CD1c-positive myeloid dendritic cell (primary cell): ENCODE data around the gene FADS2.

Experiments used
- DNase-seq: peaks from one replicate; pipeline ENCODE4 v3.0.0-alpha.2; 2016; ENCODE audit errors: extremely low spot score

FADS2 gene

GRCh38 chr11:61846362-61847020 is 18.4 kb downstream of the FADS2 start:
- DNase-seq: no peak

DNA sequence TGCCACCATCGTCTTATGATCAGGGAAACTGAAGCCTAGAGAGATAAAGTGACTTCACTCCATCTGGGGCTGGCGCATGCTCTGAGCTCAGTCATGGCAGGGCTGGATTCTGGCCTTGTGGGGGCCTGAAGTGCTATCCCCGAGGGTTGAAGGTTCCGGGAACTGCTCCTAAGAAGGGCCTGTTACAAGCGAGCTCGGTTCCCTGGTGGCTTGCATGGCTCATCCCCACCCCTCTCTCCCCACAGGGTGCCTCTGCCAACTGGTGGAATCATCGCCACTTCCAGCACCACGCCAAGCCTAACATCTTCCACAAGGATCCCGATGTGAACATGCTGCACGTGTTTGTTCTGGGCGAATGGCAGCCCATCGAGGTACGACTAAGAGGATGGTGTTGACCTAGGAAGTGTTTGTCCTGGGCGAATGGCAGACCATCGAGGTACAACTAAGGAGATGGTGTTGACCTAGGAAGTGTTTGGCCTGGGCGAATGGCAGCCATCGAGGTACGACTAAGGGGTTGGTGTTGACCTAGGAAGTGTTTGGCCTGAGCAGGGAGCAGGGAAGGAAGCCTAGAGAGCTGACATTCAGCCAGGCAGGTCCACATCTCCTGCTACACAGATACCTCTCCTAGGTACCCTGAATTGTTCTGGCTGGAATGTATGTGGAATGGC is 19.9 kb downstream of the FADS2 start:
- no peak for DNase-seq

GRCh38 chr11:61848631-61849030 is 20.5 kb downstream of the FADS2 start:
- DNase-seq: no peak

DNA sequence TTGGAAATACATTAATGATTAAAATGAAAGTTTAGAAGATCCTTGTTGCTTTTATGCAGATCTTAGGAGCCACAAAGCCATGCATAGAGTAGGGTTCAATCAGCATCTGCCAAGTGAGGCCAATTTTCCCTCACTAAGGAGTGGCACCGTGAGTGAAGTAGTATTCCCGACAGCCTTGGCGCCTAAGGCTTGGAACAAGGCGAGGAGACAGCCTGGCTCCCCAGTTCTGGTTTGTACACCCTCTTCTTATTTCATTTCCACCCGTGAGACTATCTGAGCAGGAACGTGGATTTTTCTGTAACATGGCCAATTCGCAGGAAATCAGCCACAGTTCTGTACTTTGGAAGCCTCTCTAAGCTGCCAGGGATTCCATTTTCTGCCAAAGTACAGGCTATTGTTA is 22.6 kb downstream of the FADS2 start:
- no peak for DNase-seq

- DNase-seq: no peak
Observed at GRCh38 chr11:61851113-61851899, 23.2 kb downstream of the FADS2 start.

DNA sequence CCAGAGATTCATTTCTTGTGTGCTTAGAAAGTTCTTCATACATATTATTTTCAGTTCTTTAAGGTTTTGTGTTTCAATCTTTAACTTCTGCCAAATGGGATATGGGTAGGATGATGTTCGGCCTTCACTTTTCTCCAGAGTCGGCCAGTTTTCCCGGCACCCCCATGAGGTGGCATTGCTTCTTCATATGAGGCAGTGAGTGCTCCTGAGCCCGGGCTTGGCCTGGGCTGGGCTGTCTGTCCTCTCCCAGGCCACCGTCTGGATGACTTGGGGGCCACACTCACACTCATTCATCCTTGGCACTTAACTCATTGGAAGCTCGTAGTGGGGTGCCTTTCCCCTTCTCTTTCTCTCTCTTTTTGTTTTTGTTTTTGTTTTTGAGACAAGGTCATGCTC is 23.8 kb downstream of the FADS2 start:
- DNase-seq: no peak

- DNase-seq: no peak
Observed at GRCh38 chr11:61853698-61854169, 25.6 kb downstream of the FADS2 start.

DNA sequence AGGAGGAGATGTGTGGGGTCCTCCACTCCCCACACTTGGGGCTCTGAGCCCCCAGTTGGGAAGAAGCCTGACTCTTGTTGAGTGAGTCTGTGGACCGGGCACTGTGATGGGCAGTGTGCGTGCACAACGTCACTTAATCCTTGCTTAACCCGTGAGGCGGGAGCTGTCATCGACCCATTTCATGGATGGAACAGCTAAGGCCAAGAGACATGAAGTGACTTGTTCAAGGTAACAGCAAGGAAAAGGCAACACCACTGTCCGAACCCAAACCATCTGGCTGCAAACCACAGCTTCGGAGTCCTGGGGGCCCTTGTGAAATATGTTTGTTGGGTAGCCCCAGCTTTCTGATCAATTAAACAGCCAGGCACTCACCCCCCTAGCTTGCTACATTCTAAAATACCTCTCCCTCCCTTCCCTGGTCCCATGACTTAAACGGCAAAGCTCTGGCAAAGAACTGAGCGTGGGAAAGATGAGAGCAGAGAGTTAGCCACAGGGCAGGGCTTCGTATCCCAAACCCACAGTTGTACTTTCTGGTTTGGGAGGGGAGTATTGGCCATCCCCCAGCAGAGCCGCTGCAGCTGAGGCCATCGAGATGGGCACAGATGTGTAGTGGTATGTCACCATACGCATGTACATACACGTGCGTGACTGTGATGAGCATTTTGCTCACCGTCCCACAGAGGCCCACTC is 26.3 kb downstream of the FADS2 start:
- DNase-seq: no peak

DNA sequence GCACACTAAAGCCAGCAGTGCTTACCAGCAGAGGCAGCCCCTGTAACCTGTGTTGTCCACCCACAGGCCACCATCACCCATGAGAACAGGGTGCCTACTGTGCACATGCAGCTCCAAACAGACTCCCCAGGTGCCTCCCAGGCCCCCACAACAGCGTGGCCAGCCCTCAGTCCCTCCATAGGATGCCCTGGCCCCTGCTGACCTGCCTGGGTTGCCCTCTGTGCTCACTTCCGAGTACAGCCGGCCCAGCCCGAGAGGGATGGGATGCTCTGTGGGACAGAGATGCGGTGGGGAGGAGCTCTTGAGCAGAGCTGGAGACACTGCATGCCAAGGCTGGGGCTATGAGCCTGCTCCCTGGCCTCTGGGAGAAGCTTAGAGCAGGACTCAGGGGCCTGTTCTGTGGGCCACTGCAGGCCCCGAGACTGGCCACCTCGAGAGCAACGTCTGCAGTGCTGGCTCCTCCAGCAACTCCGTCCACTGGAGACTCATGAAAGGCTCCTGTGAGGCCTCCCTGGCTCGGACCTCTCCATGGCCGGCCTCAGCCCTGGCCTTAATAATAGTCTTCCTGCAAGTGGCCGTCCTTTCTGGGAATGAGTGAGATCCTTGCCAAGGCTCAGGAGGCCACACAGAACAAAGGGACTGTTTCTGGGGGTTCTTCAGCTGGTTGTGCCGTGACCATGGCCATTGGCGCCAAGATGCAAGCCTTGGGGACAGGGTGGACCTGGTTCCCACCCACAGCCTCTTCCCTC is 27.0 kb downstream of the FADS2 start:
- DNase-seq: no peak

GRCh38 chr11:61855939-61856680 is 28.0 kb downstream of the FADS2 start:
- DNase-seq: no peak

DNA sequence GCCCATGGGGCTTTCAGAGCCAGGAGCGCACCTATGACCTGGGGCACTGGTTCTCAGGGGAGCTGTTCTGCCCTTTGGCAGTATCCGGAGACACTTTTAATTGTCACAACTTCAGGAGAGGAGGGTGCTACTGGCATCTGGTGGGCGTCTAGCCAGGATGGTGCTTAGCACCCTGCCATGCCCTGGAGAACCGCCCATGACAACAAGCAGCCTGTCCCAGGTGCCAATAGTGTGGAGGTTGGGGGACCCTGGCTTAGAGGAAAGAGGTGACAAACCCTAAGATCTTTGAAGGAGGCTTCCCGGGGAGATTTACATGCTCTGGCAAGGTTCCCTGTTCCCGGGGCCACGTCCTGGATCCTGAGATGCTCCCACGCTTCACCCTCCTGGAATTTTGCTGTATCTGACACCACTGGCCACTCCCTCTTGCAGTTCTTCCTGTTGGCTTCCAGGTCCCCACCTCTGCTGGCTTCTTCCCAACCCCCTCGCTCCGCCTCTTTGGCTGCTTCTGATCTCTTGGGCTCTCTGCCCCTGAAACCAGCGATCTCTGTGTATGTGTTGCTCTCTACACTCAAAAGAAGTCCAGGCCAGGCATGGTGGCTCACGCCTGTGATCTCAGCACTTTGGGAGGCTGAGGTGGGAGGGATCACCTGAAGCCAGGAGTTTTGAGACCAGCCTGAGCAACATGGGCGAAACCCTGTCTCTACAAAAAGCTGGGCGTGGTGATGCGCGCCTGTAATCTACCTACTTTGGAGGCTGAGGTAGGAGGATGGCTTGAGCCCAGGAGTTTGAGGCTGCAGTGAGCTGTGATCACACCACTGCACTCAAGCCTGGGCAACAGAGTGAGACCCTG is 32.2 kb downstream of the FADS2 start:
- no peak for DNase-seq

DNA sequence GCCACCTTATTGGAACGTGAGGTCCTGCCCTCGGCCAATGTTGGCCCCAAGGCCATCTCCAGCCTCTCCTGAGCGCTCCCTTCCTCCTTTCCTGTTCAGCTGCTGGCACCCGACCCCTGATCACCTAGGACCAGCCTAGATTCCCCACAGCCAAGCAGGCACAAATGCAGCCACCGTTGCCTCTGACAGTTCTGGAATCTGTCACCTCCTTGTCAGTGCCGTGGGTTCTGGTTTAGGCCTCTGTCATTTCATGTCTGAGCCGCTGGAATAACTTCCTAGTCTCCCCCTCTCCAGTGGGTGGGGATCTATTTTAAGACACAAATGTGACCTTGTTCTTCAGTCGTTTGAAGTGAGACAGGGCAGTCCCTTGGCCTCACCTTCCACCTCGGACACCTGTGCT is 33.5 kb downstream of the FADS2 start:
- no peak for DNase-seq

GRCh38 chr11:61862714-61863547 is 34.8 kb downstream of the FADS2 start:
- DNase-seq: no peak

- no peak for DNase-seq
Observed at GRCh38 chr11:61863548-61864081, 35.5 kb downstream of the FADS2 start.

DNA sequence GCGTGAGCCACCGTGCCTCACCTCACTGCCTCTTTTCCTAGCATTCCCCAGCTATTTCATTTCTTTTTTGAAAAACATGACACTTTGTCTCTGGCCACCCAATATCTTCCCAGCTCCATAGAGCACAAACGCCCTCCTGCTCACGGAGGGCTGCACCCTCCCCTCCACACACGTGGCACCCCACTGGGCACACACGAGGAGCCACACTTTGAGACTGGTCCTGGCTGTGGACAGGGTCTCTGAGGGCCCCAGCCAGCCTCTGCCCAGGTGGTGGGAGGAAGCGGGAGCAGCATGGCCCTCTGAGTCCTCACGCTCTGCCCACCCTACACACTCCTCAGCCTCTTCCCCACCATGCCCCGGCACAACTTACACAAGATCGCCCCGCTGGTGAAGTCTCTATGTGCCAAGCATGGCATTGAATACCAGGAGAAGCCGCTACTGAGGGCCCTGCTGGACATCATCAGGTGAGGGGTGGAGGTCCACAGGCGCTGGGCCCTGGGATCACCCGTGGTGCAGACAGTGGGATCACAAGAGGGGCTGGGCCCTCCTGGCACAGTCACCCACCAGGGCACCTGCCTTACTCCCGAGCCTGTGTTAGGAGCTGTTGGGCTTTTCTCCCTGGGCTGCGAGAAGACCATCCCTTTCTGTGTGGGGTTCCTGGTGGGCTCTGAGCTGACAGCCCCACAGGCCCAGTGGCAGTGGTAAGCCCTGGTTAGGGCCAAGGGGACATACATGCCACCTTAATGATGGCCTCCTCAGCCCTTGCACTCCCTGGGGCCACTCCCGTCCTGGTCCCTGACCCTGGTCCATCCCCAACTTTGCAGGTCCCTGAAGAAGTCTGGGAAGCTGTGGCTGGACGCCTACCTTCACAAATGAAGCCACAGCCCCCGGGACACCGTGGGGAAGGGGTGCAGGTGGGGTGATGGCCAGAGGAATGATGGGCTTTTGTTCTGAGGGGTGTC is 37.0 kb downstream of the FADS2 start:
- no peak for DNase-seq

DNA sequence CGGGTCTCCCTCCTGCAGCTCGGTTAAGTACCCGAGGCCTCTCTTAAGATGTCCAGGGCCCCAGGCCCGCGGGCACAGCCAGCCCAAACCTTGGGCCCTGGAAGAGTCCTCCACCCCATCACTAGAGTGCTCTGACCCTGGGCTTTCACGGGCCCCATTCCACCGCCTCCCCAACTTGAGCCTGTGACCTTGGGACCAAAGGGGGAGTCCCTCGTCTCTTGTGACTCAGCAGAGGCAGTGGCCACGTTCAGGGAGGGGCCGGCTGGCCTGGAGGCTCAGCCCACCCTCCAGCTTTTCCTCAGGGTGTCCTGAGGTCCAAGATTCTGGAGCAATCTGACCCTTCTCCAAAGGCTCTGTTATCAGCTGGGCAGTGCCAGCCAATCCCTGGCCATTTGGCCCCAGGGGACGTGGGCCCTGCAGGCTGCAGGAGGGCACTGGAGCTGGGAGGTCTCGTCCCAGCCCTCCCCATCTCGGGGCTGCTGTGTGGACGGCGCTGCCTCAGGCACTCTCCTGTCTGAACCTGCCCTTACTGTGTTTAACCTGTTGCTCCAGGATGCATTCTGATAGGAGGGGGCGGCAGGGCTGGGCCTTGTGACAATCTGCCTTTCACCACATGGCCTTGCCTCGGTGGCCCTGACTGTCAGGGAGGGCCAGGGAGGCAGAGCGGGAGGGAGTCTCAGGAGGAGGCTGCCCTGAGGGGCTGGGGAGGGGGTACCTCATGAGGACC is 38.3 kb downstream of the FADS2 start:
- DNase-seq: no peak

- no peak for DNase-seq
Observed at GRCh38 chr11:61866958-61867343, 38.9 kb downstream of the FADS2 start.
